BJ (cell line): Measurements from ENCODE around the gene ZSCAN2. TPM values are rescaled to one million over a fixed set of nuclear protein-coding genes. Genes with fewer than 3 reads are reported as not detected.

Experiments used
- CTCF ChIA-PET: fragments of 350-600 bp; formaldehyde crosslinking; extraction: SDS; loops from one replicate; lab custom pipeline; 2021; ENCODE audit warnings: antibody characterized with exemption, inconsistent platforms; lab: Yijun Ruan, JAX
- POLR2A ChIA-PET: fragments of 300-600 bp; sonication (Branson Sonifier 250); formaldehyde crosslinking; extraction: SDS; loops from one replicate; lab custom pipeline; 2021; ENCODE audit warnings: antibody characterized with exemption; lab: Charles Lee
- DNase-seq: peaks from one replicate; pipeline ENCODE4 v3.0.0-alpha.2; 2011; ENCODE audit warnings: low read depth
- H3K27me3 ChIP-seq: 2 replicates; pipeline ENCODE4 v1.6.0; 2011; ENCODE audit warnings: low read length; ENCODE audit not compliant: control insufficient read depth, insufficient read depth
- H3K36me3 ChIP-seq: 2 replicates; pipeline ENCODE4 v1.5.1; 2011; ENCODE audit warnings: low read length; ENCODE audit not compliant: control insufficient read depth, insufficient read depth
- H3K4me3 ChIP-seq: 2 replicates; pipeline ENCODE4 v1.5.1; 2011; ENCODE audit warnings: low read depth, mild to moderate bottlenecking, control low read depth, low read length
- polyA plus RNA-seq: library from polyadenylated mRNA; depleted of rRNA; stranded (reverse); fragments of >200 nt; gene quantifications from 2 replicates; pipeline ENCODE4 v1.2.3, GENCODE V29; 2011
- TF ChIP-seq, protein P1 (sequence below): IDR thresholded peaks from 2 replicates; pipeline ENCODE4 v1.5.1; 2011; ENCODE audit warnings: low read depth, mild to moderate bottlenecking, control low read depth, inconsistent platforms, low read length, moderate library complexity; ENCODE audit not compliant: insufficient read depth

Gene ZSCAN2
- polyA plus RNA-seq, 1 experiment, result 6.3 TPM

DNA sequence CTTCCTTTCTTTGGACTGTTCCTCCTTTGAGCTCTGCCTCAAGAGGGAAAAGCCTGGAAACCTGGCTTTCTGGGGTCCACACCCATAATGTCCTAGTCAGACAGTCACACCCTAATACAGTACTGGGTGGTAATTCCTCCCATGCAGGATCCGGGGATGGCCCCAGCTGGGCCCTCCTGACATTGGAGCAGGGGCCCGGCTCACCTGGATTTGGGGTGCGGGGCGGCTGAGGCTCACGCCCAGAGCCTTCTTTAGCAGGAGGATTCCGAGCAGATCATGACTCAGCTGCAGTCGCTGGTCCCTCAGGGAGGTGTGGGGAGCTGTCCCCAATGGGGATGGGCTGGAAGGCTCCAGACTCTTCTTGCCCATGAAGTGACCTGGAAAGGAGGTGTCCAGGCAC, 56.2 kb downstream of the ZSCAN2 start:
- ChIA-PET CTCF (interaction anchor here (0.9 to 2.7 kb wide), 3 partner anchors 12 to 222 kb away, joined by 3 to 7 read pairs (median 3); no protein-coding TSS in a partner anchor), POLR2A (no interaction called here)
- no peaks in the 10 kb centered on the region for H3K27me3 ChIP-seq

DNA sequence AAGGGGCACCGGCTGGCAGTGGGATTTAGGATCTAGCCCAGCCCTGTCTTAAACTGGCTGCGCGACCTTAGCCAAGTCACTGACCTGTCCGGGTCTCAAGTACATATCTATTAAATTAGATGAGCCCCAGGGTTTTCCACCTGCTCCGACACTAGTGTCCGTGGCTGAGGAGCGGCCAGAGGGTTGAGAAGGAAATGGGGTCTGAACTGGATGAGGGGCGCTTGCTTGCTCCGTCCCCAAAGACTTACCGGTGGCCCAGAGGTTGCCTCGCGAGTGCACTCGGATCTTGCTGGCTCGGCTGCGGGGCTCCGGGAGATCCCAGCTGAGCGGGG, 56.9 kb downstream of the ZSCAN2 start:
- CTCF ChIA-PET, result interaction anchor here (1.2 to 2.0 kb wide), 2 partner anchors 49 to 58 kb away, joined by 3 to 6 read pairs; partner anchors contain the start of gene SEC11A
- DNase-seq, result no peak
- Histone ChIP-seq H3K27me3 (no peaks in the 10 kb centered on the region), H3K36me3 (no peaks in the 10 kb centered on the region), H3K4me3 (peak overlapping the region; percentile 47)
- TF ChIP-seq, protein P1, sequence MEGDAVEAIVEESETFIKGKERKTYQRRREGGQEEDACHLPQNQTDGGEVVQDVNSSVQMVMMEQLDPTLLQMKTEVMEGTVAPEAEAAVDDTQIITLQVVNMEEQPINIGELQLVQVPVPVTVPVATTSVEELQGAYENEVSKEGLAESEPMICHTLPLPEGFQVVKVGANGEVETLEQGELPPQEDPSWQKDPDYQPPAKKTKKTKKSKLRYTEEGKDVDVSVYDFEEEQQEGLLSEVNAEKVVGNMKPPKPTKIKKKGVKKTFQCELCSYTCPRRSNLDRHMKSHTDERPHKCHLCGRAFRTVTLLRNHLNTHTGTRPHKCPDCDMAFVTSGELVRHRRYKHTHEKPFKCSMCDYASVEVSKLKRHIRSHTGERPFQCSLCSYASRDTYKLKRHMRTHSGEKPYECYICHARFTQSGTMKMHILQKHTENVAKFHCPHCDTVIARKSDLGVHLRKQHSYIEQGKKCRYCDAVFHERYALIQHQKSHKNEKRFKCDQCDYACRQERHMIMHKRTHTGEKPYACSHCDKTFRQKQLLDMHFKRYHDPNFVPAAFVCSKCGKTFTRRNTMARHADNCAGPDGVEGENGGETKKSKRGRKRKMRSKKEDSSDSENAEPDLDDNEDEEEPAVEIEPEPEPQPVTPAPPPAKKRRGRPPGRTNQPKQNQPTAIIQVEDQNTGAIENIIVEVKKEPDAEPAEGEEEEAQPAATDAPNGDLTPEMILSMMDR, result no peak
- POLR2A ChIA-PET, result no interaction called here

More for the DNA sequence above, 56.2 kb downstream of the ZSCAN2 start:
- no peak overlapping the region for H3K4me3 ChIP-seq
- H3K36me3 ChIP-seq, result no peaks in the 10 kb centered on the region; the same call in 1 of the 2 replicates
- DNase-seq, result no peak
- TF ChIP-seq, protein P1, result no peak

DNA sequence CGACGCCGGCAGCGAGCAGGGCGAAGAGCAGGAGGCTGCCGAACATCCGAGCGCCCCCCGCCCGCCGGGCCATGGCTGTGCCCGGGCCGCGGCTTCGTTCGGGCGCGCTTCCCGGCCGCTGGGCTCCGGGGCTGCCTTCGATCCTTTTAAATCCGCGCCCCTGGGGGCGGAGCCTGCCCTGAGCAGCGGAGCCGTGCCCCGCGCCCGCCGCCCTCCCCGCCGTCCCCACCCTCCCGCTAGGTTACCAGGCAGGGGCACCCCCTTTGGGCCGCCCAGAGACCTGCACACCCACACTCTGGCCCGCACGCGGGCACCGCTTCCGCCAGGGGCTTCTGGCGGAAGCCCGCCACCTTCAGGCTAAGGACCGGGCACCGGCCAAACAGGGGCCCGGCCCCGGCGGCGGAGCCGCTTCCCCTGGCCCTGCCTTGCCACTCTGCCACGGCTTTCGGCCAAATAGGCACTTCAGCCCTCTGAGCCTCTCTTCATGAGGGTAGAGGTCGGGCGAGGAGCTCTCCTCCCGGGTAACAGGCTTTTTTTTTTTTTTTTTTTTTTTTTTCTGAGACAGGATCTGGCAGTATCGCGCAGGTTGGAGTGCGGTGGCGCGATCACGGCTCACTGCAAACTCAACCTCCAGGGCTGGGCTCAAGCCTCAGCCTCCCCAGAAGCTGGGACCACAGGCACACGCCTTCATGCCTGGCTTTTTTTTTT, 57.4 kb downstream of the ZSCAN2 start, which contains the start of gene NMB:
TSS of gene NMB (minus strand) at position 120 of the 708 bp plus-strand sequence. CDS start at position 73, 47 bp downstream.
- Histone ChIP-seq H3K36me3 (no peaks in the 10 kb centered on the region), H3K4me3 (peak within 1 kb of the TSS; percentile 47), H3K27me3 (no peaks in the 10 kb centered on the region)
- ChIA-PET CTCF (interaction anchor here (0.6 to 2.0 kb wide), 8 partner anchors 16 to 286 kb away, joined by 3 to 6 read pairs (median 3); partner anchors contain the start of gene SEC11A), POLR2A (no interaction called here)
- no peak for DNase-seq
- TF ChIP-seq, protein P1, result peak; percentile 83

DNA sequence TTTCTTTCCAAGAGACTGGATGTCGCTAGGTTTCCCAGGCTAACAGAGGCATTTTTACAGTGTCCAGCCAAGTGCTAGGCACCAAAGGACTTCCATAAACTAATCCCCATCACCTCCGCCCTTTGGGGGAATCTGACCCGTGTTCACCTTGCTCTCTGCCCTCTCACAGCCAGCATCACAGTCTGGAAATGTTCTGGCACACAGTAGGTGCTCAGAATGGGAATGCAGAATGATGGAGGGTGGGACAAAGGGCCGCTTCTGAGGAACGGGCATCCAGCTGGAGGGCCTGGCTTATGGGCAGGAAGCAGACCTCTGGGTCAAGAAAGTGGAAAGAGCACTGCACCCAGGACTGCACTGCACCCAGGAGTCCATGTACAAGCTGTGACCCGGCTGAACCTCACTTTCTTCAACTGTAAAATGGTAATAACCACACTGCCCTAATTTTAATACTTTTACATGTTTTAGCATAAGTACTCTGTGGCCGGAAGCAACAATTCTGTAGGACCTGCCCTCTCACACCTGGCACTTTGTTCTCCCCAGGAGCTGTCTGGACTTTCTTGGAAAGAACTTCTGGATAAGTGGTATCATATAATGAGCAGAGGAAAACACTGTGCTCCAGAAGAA, 58.1 kb downstream of the ZSCAN2 start:
- no peak for DNase-seq
- Histone ChIP-seq H3K4me3 (no peak overlapping the region), H3K36me3 (no peaks in the 10 kb centered on the region), H3K27me3 (no peaks in the 10 kb centered on the region)
- TF ChIP-seq, protein P1, result no peak
- POLR2A ChIA-PET, result no interaction called here
- CTCF ChIA-PET, result interaction anchor here (0.6 to 2.0 kb wide), 9 partner anchors 15 to 286 kb away, joined by 3 to 6 read pairs (median 3); partner anchors contain the start of gene SEC11A
